AG10803 (cell line): Measurements from ENCODE around the gene PVRIG.
"Not testable (repeated sequence)": the region's sequence is repeated elsewhere in the genome, so short reads cannot be mapped to it uniquely, and the experiment has no call there.

Source experiments
- DNase-seq: peaks from one replicate; pipeline ENCODE4 v3.0.0; 2010; ENCODE audit warnings: low read depth
- H3K4me3 ChIP-seq: 2 replicates; pipeline ENCODE4 v1.5.1; 2011; ENCODE audit warnings: mild to moderate bottlenecking, low read length, control low read depth
- CTCF ChIP-seq: conservative IDR thresholded peaks from 2 replicates; pipeline ENCODE4 v1.5.1; 2011; ENCODE audit warnings: mild to moderate bottlenecking, low read length, control low read depth, inconsistent platforms

Gene PVRIG

DNA sequence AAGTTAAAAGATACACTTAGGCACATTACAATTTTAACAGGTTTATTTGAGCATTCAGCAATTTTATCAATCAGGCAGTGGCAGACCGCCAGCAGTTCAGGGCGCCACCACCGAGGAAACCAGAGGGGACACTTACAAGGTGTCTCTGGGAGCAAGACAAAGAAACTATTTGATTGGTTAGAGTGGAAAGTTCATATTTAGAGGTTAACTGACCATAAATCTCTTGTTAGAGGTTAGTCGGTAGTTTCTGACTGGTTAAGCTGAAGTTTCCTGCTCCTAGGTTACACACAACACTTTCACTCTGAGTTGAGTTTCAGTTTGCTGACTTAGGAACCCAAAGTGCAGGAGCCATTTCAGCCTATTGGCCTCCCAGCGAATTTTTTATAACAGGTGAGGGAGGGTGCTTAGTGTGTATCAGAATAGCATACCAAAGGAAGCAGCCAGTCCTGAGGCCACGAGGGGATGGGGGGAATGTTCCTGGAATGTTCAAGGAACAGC is 10.8 kb upstream of the PVRIG start:
- H3K4me3 ChIP-seq: no peak overlapping the region
- no peak for TF ChIP-seq CTCF
- no peak for DNase-seq

- H3K4me3 ChIP-seq: no peak overlapping the region
- no peak for DNase-seq
Measured at GRCh38 chr7:100209493-100209892, 10.3 kb upstream of the PVRIG start.

GRCh38 chr7:100210805-100211204 is 8.9 kb upstream of the PVRIG start:
- no peak overlapping the region for H3K4me3 ChIP-seq
- no peak for TF ChIP-seq CTCF
- no peak for DNase-seq

More at GRCh38 chr7:100209493-100209892, 10.3 kb upstream of the PVRIG start:
- no peak for TF ChIP-seq CTCF

DNA sequence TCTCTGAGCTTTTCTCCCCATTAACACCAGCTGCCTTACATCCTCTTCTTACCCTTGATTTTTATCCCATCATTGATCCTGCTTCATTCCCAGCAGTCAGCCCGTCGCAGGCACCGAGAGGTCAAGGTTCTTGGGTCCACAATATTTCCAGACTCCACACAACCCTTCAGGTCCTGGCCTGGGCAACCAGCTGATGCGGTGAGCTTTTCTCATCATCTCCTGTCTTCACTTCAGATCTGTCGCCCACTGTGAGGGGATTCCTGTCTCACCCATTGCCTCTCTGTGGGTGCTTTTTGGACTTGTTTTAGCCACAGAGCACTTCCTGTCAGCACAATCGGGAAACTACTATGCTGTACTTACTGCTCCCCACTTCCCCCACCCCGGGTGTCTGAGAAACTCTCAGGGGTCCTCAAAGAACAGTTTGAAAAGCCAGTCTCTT is 8.4 kb upstream of the PVRIG start:
- TF ChIP-seq CTCF: no peak
- DNase-seq: no peak
- no peak overlapping the region for H3K4me3 ChIP-seq

DNA sequence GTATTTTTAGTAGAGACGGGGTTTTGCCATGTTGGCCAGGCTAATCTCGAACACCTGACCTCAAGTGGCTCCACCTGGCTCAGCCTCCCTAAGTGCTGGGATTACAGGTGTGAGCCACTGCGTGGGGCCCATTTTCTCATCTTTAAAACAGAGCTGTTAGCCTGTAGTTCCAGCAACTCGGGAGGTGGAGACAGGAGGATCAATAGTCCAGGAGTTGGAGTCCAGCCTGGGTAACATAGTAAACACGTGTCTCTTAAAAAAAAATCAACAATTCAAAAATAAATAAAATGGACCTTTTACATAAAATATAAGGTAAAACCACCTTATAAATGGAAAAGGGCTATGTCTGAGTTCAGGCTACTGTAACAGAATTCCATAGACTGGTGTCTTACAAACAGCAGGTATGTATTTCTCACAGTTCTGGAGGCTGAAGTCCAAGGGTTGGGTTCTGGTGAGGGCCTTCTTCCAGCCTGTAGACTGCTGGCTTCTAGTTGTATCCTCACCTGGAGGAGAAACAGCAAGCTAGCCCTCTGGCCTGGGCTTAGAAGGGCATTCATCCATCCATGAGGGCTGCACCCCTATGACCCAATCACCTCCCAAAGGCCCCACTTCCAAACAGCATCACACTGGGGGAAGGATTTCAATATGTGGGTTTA is 7.0 kb upstream of the PVRIG start:
- no peak overlapping the region for H3K4me3 ChIP-seq
- TF ChIP-seq CTCF: no peak

DNA sequence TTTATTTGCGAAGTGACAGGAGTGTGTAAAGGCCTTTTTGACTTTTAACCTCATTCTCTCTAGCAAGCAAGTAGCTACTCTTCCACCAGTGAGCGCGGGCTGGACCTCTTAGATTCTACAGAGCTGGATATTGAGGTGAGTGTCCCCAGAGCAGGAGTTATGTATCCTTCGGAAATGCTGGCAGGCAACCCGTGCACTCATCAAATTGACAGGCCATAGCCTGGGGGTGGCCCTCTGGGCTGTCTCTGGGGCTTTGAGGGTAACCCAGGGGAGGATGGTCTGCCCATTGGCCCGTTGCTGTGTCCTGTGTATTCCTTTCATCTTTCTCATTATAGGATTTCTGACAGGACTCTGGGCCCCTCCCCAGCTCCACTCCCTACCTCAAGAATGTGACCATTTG is 6.1 kb upstream of the PVRIG start:
- no peak for TF ChIP-seq CTCF
- no peak overlapping the region for H3K4me3 ChIP-seq
- DNase-seq: no peak

More for the DNA sequence above, 7.0 kb upstream of the PVRIG start:
- DNase-seq: no peak

DNA sequence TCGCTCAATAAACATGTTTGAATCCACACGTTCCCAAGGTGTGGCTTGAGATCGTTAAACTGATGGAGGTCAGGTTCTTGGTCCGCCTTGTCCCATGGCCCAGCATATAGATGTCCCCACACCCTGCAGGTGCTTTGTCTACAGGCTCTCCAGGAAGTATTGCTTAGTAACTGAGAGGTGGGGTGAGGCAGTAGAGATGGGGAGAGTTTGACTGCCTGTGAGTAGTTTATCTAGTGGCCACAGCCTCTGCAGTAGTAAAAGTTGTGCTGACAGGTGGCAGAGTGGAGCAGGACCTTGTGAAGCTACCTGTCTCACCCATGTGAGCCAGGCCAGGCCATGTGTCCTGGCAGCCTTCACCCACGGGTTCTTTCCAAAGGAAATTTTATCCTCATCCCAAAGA is 5.4 kb upstream of the PVRIG start:
- not testable (repeated sequence) for DNase-seq, H3K4me3 ChIP-seq
